Panc1 (cell line): ENCODE measurements around the gene MRGPRX1. TPM values are rescaled to one million over a fixed set of nuclear protein-coding genes. Genes with fewer than 3 reads are reported as not detected.

Experiments used
- ATAC-seq: fragments of 200-7000 bp; cut with Tn5 transposase; 2 replicates; pipeline ENCODE4 v1.9.1; 2020; ENCODE audit warnings: mild to moderate bottlenecking, moderate library complexity
- Bru-seq: library from RNA; stranded (reverse); fragments of 400-500 nt; gene quantifications from one replicate; lab custom pipeline; 2021; lab: Mats Ljungman, UMichigan
- BruChase-seq, 2 experiments: library from RNA; stranded (reverse); fragments of 400-500 nt; gene quantifications; one replicate each; lab custom pipeline; 2021; lab: Mats Ljungman, UMichigan
- BruUV-seq: library from RNA; stranded (reverse); fragments of 400-500 nt; replicated peaks from 2 replicates; lab custom pipeline; 2021; lab: Mats Ljungman, UMichigan
- CTCF ChIA-PET: fragments of 300-600 bp; sonication (Branson Sonifier 250); formaldehyde crosslinking; loops from one replicate; lab custom pipeline; 2022; ENCODE audit warnings: antibody characterized with exemption; lab: Charles Lee
- POLR2A ChIA-PET: fragments of 300-600 bp; sonication (Branson Sonifier 250); formaldehyde crosslinking; loops from one replicate; lab custom pipeline; 2022; ENCODE audit warnings: antibody characterized with exemption; lab: Charles Lee
- DNase-seq: peaks from one replicate; pipeline ENCODE4 v3.0.0-alpha.2; 2010; ENCODE audit warnings: low read depth, low spot score
- H3K27ac ChIP-seq: 2 replicates; pipeline ENCODE4 v1.5.1; 2011; ENCODE audit warnings: mild to moderate bottlenecking, low read length, inconsistent platforms
- H3K27me3 ChIP-seq: fragments of 200-500 bp; sonication (Bioruptor generic); 2 replicates; pipeline ENCODE4 v1.6.0; 2014; ENCODE audit warnings: low read length, inconsistent platforms; ENCODE audit not compliant: control insufficient read depth, insufficient read depth
- H3K36me3 ChIP-seq: fragments of 200-500 bp; sonication (Bioruptor generic); 2 replicates; pipeline ENCODE4 v1.5.1; 2014; ENCODE audit warnings: inconsistent platforms, mild to moderate bottlenecking, low read length, moderate library complexity; ENCODE audit not compliant: control insufficient read depth, insufficient read depth
- H3K4me1 ChIP-seq: 2 replicates; pipeline ENCODE4 v1.5.1; 2011; ENCODE audit warnings: inconsistent platforms, mild to moderate bottlenecking, low read length, moderate library complexity; ENCODE audit not compliant: control insufficient read depth, insufficient read depth
- H3K4me3 ChIP-seq, 2 experiments: 2 replicates each; pipeline ENCODE4 v1.5.1; 2011 to 2012; ENCODE audit warnings: low read depth in 2 of 2, low read length in 2 of 2, mild to moderate bottlenecking in 2 of 2, inconsistent platforms in 1 of 2, moderate library complexity in 1 of 2
- H3K9me3 ChIP-seq: fragments of 200-500 bp; sonication (Bioruptor generic); 2 replicates; pipeline ENCODE4 v1.5.1; 2014; ENCODE audit warnings: low read depth, mild to moderate bottlenecking, inconsistent platforms, low read length, moderate library complexity; ENCODE audit not compliant: control insufficient read depth, insufficient read depth
- CTCF ChIP-seq: fragments of 450-650 bp; IDR thresholded peaks from 2 replicates; pipeline ENCODE4 v1.5.1; 2017; ENCODE audit warnings: mild to moderate bottlenecking
- POLR2AphosphoS5 ChIP-seq: IDR thresholded peaks from 2 replicates; pipeline ENCODE4 v1.6.1; 2012; ENCODE audit warnings: mild to moderate bottlenecking, low read depth, low read length, moderate library complexity
- REST ChIP-seq, 2 experiments: IDR thresholded peaks; 2 replicates each; pipeline ENCODE4 v1.6.1; 2011 to 2012; ENCODE audit warnings: low read depth in 2 of 2, control low read depth in 1 of 2, low read length in 1 of 2, mild to moderate bottlenecking in 1 of 2, moderate library complexity in 1 of 2; ENCODE audit not compliant: insufficient read depth in 1 of 2
- SIN3A ChIP-seq: IDR thresholded peaks from 2 replicates; pipeline ENCODE4 v1.6.1; 2012; ENCODE audit warnings: low read depth, mild to moderate bottlenecking, low read length, moderate library complexity, borderline replicate concordance; ENCODE audit not compliant: insufficient read depth
- TCF7L2 ChIP-seq: IDR thresholded peaks from 2 replicates; pipeline ENCODE4 v1.6.1; 2011; ENCODE audit warnings: mild to moderate bottlenecking, low read depth, low read length, inconsistent platforms
- in situ Hi-C: cut with HindIII; loops from 2 replicates; pipeline ENCODE4 v1.10.0; 2016; ENCODE audit warnings: low sequenced_read_pairs, low pct_unique_long_range_greater_than_20kb
- intact Hi-C: fragments of 100-400 bp; cut with micrococcal nuclease; formaldehyde crosslinking; loops from one replicate; pipeline ENCODE4 v1.10.0; 2022; ENCODE audit not compliant: unreplicated experiment
- long read RNA-seq: library from polyadenylated mRNA; unstranded; transcript quantifications from one replicate; pipeline ENCODE4 v2.0.0, GENCODE V29; 2021; ENCODE audit not compliant: unreplicated experiment
- polyA plus RNA-seq: library from polyadenylated mRNA; unstranded; fragments of >200 nt; gene quantifications from one replicate; pipeline ENCODE4 v1.2.1, GENCODE V29; 2012; ENCODE audit warnings: missing spikeins; ENCODE audit not compliant: insufficient read length
- total RNA-seq: library from RNA; stranded (reverse); gene quantifications from one replicate; pipeline ENCODE4 v1.2.1, GENCODE V29; 2021; ENCODE audit not compliant: unreplicated experiment

The MRGPRX1 gene
- not detected for total RNA-seq
- not detected for polyA plus RNA-seq
- Bru-seq, nascent RNA = not detected
- not detected for BruChase-seq, experiment 1, labeled RNA remaining after a 2-hour chase
- BruChase-seq, experiment 2, labeled RNA remaining after a 6-hour chase = not detected
- long read RNA-seq = 0 reads

GRCh38 chr11:18939314-18939713 lies at the start of gene MRGPRX1:
TSS of gene MRGPRX1 (minus strand) at chr11:18939414. CDS start at chr11:18934784, 4,630 bp downstream.
- no peaks in the 10 kb centered on the region for H3K9me3 ChIP-seq
- no peak within 1 kb of the TSS for H3K27ac ChIP-seq
- ChIA-PET CTCF (no interaction called here), POLR2A (no interaction called here)
- TF ChIP-seq CTCF = no peak
- TF ChIP-seq POLR2AphosphoS5 = no peak
- TF ChIP-seq SIN3A = no peak
- no peak for TF ChIP-seq REST (IDR thresholded peaks at IDR 0.05; ENCODE audit: insufficient read depth in 1 of 2, low read depth in 2 of 2, low read length in 1 of 2)
- intact Hi-C loops = no loop called here
- no peaks in the 10 kb centered on the region for H3K36me3 ChIP-seq
- no peak within 1 kb of the TSS for H3K4me3 ChIP-seq
- H3K4me1 ChIP-seq = no peaks in the 10 kb centered on the region
- BruUV-seq = no TSS peak
- no peak for ATAC-seq
- peaks cover 2% of the 10 kb centered on the region for H3K27me3 ChIP-seq
- no peak for DNase-seq
- in situ Hi-C loops = no loop called here

GRCh38 chr11:18987454-18988231 lies 48.4 kb upstream of the MRGPRX1 start:
- in situ Hi-C loops (no loop called here), intact Hi-C loops (no loop called here)
- TF ChIP-seq POLR2AphosphoS5 (no peak), REST (IDR thresholded peaks at IDR 0.05; ENCODE audit: insufficient read depth in 1 of 2, low read depth in 2 of 2, low read length in 1 of 2) (no peak), CTCF (no peak), TCF7L2 (no peak), SIN3A (no peak)
- ChIA-PET POLR2A (no interaction called here), CTCF (no interaction called here)
- ATAC-seq (no peak), DNase-seq (no peak)
- no peaks in the 10 kb centered on the region for H3K27me3 ChIP-seq
- no peak overlapping the region for H3K4me3 ChIP-seq
- H3K9me3 ChIP-seq = no peaks in the 10 kb centered on the region
- H3K36me3 ChIP-seq = no peaks in the 10 kb centered on the region
- no TSS peak for BruUV-seq
- no peaks in the 10 kb centered on the region for H3K4me1 ChIP-seq
- H3K27ac ChIP-seq = no peak overlapping the region
